HK-2 (cell line): ENCODE data around the gene PCLAF.
"Not testable (repeated sequence)": the region's sequence is repeated elsewhere in the genome, so short reads cannot be mapped to it uniquely, and the experiment has no call there.

Experiments
- DNase-seq: peaks from one replicate; pipeline ENCODE4 v3.0.0-alpha.2; 2018; ENCODE audit not compliant: unreplicated experiment

The PCLAF gene

GRCh38 chr15:64381000-64381751, at the start of gene PCLAF:
TSS of gene PCLAF (minus strand) at chr15:64381441. CDS start at chr15:64381371, 70 bp downstream.
- DNase-seq = peak; percentile 92

- DNase-seq = no peak
Measured at GRCh38 chr15:64430000-64430735, 48.9 kb upstream of the PCLAF start.

GRCh38 chr15:64429448-64429847, 48.2 kb upstream of the PCLAF start:
- DNase-seq = no peak

DNA sequence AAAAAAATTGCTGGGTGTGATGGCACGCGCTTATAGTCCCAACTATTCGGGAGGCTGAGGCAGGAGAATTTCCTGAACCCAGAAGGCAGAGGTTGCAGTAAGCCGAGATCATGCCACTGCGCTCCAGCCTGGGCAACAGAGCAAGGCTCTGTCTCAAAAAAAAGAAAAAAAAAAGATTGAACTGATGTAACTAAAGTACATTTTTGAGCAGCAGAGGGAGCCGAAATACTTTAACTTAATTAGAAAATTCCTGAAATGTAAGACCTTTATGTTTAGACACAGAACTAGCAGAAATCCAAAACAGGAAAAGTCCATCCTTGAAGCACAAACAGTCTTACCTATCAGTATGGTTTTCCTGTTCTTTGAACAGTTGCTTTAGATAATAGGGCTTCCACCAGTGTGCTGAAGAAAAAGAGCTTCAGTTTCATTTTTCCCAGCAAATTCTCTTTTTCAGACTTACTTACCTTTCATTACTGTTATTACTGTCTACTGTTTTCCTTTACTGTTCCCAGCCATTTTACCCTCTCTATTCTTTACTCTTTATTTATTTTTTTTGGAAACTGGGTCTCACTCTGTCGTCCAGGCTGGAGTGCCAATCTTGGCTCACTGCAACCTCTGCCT, 45.7 kb upstream of the PCLAF start:
- no peak for DNase-seq

GRCh38 chr15:64425221-64425620, 44.0 kb upstream of the PCLAF start:
- DNase-seq = no peak

DNA sequence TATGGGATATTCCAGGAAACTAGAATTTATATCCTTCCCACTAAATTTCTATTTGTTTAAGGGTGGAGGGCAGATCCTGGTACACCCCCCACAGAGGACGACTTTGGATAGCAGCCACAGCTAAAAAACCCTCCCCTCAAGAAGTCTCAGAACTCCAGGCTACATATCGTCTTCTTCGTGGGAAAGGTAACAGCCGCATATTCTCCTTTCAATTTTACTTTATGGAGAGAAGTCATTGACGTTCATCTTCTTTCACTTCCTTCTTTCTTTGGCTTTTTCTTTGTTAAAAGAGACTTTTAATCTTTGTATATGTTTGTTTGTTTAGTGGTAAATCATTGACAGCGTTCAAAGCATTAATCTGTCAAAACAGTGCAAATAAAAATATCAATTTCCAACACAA, 42.7 kb upstream of the PCLAF start:
- no peak for DNase-seq

- DNase-seq = no peak
Measured at GRCh38 chr15:64422697-64423096, 41.5 kb upstream of the PCLAF start.

DNA sequence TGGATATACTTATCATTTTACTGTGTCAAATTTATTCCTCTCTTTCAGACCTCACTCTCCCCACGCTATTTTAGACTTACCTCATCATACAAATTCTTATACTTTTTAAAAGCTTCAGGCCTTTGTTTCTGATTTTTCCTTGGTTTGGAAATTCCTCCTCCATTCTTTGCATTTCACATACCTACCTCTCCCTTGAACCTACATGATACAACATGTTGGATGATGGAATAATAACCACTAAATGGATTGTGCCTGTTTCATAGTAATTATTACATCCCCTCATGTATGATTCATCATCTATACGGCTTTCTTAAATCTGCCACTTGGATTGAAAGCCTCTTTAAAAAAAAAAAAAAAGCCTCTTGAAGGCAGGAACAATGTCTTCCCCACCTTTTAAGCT, 31.0 kb upstream of the PCLAF start:
- DNase-seq = no peak

GRCh38 chr15:64400583-64400982, 19.3 kb upstream of the PCLAF start:
- DNase-seq = no peak

DNA sequence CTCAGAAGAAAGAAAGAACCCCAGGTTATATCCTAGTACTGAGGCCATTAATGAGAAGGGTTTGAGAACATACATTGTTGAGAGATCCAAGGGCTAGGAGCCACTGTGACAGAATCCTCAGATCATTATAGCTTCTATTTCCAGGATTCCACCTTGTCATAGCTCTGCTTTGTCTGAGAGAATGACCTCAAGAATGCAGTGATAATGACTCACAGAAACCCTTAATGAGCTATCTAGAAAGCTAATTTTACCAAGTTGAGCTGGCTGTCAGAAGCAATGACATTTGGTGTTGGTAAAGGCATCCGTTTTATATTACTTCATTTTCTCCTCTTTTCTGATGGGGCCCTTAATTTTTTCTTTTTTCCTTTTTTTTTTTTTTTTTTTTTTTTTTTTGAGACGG, 17.3 kb upstream of the PCLAF start:
- no peak for DNase-seq

DNA sequence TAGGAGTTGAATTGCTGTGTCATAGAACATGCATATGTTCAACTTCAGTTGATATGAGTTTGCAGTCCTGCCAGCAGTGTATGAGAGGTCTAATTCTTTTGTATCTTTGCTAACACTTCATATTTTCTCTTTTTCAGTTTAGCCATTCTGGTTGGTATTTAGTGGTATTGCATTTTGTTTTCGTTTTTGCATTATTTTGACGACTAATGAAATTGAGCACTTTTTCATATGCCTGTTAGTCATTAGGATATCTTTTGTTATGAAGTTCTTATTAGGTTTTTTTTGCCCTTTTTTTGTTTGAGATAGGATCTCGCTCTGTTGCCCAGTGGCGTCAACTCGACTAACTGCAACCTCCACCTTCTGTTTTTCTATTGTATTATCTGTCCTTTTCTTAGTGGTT, 15.5 kb upstream of the PCLAF start:
- no peak for DNase-seq

- not testable (repeated sequence) for DNase-seq
Measured at GRCh38 chr15:64392471-64392870, 11.2 kb upstream of the PCLAF start.

- no peak for DNase-seq
Measured at GRCh38 chr15:64389036-64389435, 7.8 kb upstream of the PCLAF start.

DNA sequence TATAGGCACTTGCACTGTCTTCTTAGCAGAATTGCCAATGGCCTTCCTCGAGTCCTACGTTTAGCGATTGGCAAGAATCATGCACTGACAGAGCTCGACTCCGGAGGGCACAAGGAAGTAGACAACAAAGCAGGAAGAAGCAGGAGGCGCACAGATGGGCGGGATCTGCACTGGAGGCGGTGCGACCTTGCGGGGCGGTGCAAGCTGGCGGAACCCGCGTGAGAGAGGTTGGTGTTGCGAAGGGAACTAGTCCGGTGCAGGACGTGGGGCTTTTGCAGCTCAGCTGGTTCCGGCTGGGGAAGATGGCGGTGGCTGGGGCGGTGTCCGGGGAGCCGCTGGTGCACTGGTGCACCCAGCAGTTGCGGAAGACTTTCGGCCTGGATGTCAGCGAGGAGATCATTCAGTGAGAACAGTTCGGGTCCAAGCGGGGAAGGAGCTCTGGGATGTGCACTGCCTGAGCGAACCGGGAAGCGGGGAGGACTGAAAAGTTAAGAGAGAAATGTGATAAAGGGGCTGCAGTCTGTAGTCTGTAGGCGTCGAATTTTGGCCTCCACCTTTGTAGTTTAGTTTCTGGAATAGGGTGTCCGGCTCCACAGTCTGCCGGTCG, 6.4 kb upstream of the PCLAF start, which contains the start of gene TRIP4:
Gene TRIP4 (plus strand): TSS at position 275 of the 607 bp plus-strand sequence. CDS start 28 bp downstream, at position 303.
- DNase-seq = peak; percentile 92

- no peak for DNase-seq
Measured at GRCh38 chr15:64386291-64386690, 5.0 kb upstream of the PCLAF start.

DNA sequence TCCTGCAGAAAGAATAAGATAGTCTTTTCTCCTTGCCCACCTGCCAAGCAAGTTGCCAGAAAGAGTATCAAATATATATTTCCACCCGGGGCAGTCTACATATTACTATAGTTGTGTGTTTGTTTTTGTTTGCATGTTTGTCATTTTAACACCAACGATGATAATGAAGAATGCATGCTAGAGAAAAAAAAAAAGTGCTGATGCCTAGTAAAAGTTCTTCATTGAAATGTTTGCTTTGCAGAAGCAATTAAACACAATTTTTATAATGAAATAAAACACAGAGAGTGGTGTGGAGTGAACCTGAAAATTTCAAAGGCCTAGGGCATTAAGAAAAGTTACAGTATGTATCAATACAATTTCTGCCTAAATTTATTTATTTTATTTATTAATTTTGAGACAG, 2.5 kb upstream of the PCLAF start:
- no peak for DNase-seq

- not testable (repeated sequence) for DNase-seq
Measured at GRCh38 chr15:64380130-64380870, 941 bp downstream of the PCLAF start.

GRCh38 chr15:64379216-64379960, 1.9 kb downstream of the PCLAF start:
- no peak for DNase-seq

DNA sequence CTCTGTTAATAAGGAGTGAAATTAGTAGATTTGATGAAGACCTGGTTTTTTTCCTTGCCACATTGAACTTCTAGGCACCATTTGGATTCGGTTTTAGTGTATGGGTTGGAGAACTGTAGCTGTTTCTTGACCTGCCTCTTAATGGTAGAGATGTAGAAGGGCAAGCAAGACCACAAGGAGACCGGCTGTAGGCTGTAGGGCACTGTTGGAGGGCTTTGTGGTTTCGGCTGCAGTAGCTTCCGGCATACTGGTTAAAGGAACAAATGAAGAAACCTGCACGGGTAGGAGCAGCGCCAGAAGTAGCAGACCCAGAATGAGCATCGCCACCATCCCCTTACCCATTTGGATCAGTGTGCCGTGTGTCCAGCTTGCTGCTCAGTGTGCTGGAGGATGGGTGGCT, 7.9 kb downstream of the PCLAF start:
- DNase-seq = no peak

DNA sequence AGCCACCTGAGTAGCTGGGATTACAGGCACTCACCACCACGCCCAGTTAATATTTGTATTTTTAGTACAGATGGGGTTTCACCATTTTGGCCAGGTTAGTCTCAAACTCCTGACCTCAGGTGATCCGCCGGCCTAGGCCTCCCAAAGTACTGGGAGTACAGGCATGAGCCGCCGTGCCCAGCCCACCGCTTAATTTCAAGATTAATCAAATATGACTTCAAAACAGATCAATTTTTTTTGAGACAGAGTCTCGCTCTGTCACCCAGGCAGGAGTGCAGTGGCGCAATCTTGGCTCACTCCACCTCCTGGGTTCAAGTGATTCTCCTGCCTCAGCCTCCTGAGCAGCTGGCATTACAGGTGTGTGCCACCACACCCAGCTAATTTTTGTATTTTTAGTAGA, 9.9 kb downstream of the PCLAF start:
- DNase-seq = not testable (repeated sequence)

- no peak for DNase-seq
Measured at GRCh38 chr15:64369078-64369607, 12.1 kb downstream of the PCLAF start.
